Stimulated activated memory B cell treated with anti-CD40 and anti-IgM and Interleukin-4, amounts not matched to agents 10 μg/mL and 1 μg/mL and 100 μg/mL, for 72 hours (primary cell): ENCODE measurements around the gene PRRX2.
"Not testable (repeated sequence)": the region's sequence is repeated elsewhere in the genome, so short reads cannot be mapped to it uniquely, and the experiment has no call there.

ENCODE experiments used
- ATAC-seq: fragments of 150-1000 bp; cut with Tn5 transposase; 2 replicates; pipeline ENCODE4 v1.10.0; 2021
- H3K27ac Mint-ChIP-seq: one replicate; pipeline ENCODE4 v1.8.0; 2022; ENCODE audit warnings: mild to moderate bottlenecking, mixed read lengths
- H3K27me3 Mint-ChIP-seq: one replicate; pipeline ENCODE4 v1.8.0; 2022; ENCODE audit warnings: mixed read lengths
- H3K36me3 Mint-ChIP-seq: one replicate; pipeline ENCODE4 v1.8.0; 2022; ENCODE audit warnings: mixed read lengths
- H3K4me1 Mint-ChIP-seq: one replicate; pipeline ENCODE4 v1.8.0; 2022; ENCODE audit warnings: mixed read lengths
- H3K4me3 Mint-ChIP-seq: one replicate; pipeline ENCODE4 v1.8.0; 2022; ENCODE audit warnings: mild to moderate bottlenecking, moderate library complexity, mixed read lengths
- H3K9me3 Mint-ChIP-seq: one replicate; pipeline ENCODE4 v1.8.0; 2022; ENCODE audit warnings: mixed read lengths

PRRX2 gene

DNA sequence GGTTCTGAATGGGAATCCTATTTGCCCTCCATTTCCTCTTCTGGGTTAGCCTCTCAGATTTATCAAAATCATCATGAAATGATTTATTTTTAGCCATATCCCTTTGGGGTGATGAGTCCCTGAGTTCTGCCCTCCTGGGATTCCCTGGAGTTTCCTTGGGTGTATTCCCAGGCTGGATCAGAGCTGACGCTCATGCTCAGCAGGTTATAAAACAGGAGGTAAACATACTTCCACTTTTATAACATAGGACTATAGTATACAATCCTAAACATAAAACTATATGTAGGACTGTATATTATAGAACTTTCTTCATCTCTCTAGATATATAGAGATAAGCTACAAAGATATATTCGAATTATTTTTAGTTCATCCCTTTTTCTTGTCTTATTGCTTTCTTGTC, 4.4 kb upstream of the PRRX2 start:
- Mint-ChIP-seq H3K4me3 (no peak overlapping the region), H3K9me3 (no peaks in the 10 kb centered on the region)

DNA sequence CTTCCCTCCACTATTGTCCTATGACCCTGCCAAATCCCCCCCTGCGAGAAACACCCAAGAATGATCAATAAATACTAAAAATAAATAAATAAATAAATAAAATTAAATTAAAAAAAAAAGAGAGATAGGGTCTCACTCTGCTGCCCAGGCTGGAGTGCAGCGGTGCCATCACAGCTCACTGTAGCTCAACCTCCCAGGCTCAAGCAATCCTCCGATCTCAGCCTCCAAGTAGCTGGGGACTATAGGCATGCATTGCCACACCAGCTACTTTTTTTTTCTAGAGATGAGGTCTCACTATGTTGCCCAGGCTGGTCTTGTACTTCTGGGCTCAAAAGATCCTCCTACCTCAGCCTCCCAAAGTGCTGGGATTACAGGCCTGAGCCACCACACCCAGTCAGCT, 3.2 kb upstream of the PRRX2 start:
- H3K36me3 Mint-ChIP-seq, H3K9me3 Mint-ChIP-seq, H3K4me3 Mint-ChIP-seq, H3K4me1 Mint-ChIP-seq, ATAC-seq, H3K27ac Mint-ChIP-seq: not testable (repeated sequence)
- peaks cover 34% of the 10 kb centered on the region for H3K27me3 Mint-ChIP-seq

More for the DNA sequence above, 4.4 kb upstream of the PRRX2 start:
- ATAC-seq = no peak
- Mint-ChIP-seq H3K27me3 (peaks cover 35% of the 10 kb centered on the region), H3K36me3 (no peaks in the 10 kb centered on the region), H3K4me1 (peaks cover 9% of the 10 kb centered on the region), H3K27ac (no peak overlapping the region)

DNA sequence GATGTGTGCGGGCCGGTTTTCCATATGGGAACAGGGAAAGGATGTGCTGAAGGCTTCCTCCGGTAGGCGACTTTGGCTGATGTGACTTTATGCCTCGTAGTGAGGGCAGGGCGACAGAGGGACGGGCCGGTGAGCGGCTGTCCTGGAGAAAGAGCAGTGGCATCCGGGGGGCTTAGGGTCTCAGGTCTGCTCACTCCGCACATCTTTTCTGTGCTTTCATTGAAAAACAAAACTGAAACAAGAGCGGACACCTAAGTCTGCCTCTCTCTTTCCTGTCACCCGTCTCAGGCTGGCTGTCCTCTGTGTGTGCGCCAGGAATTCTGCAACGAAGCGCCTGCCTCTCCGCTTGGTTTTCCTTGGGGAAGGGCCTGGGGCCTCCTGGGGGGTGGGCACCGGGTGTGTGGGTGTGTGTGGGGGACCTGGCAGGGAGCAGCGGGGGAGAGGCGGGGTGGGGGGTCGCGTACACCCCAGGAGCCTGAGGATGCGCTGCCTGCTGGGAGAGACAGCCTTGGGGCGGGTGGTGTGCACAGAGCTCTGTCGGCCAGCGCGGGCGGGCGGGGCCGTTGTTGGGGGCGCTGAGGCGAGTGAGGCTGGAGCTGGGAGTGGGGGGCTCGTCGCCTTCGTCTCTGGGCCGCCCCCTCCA, 580 bp upstream of the PRRX2 start:
- peaks cover 9% of the 10 kb centered on the region for H3K4me1 Mint-ChIP-seq
- ATAC-seq = peak; percentile 57
- H3K4me3 Mint-ChIP-seq = peak overlapping the region; percentile 77
- peaks cover 58% of the 10 kb centered on the region for H3K27me3 Mint-ChIP-seq
- peak overlapping the region; percentile 50 for H3K27ac Mint-ChIP-seq
- H3K36me3 Mint-ChIP-seq = no peaks in the 10 kb centered on the region
- no peaks in the 10 kb centered on the region for H3K9me3 Mint-ChIP-seq

DNA sequence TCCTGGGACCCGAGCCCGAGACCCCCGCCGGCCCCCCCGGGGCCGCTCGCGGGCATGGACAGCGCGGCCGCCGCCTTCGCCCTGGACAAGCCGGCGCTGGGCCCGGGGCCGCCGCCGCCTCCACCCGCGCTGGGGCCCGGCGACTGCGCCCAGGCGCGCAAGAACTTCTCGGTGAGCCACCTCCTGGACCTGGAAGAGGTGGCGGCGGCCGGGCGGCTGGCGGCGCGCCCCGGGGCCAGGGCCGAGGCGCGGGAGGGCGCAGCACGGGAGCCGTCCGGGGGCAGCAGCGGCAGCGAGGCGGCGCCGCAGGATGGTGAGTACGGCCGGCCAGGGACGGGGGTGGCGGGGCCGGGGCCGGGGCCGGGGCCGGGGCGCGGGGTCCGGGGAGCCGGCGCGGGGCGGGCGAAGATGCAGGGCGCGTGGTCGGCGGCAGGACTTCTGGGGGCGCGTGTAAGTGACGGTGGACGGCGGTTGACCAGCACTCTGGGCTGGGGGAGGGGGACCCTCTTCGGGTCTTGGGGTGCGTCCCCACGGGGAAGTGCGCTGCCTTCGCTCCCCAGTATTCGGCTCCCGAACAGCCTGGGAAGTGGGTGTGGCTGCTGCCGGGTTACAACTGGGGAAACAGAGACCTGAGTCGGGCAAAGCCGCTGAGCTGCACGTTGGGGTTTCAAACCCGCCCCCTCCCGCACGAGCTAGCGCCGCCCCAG, 520 bp downstream of the PRRX2 start:
- H3K4me3 Mint-ChIP-seq = no peak overlapping the region
- no peak for ATAC-seq
- H3K36me3 Mint-ChIP-seq = no peaks in the 10 kb centered on the region
- peaks cover 47% of the 10 kb centered on the region for H3K27me3 Mint-ChIP-seq
- H3K9me3 Mint-ChIP-seq = no peaks in the 10 kb centered on the region
- H3K27ac Mint-ChIP-seq = no peak overlapping the region
- H3K4me1 Mint-ChIP-seq = peaks cover 9% of the 10 kb centered on the region

DNA sequence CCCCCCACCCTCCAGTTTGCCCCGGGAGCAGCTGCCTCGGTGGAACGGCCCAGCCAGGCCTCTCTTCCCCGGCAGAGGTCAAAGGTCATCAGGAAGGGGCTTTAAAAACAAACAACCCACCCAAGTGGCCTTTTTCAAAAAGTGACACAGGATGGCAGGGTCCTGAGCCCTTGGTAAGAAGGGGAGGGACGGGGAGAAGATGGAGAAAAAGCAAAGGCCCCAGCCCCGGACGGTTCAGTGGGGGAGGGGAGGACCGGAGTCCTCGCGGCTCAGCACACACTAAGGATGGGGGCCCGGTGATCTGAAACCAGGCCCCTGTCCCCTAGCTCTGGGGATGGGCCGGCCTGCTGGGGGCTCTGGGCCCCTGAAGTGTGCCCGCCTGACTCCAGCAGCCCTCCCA, 1.1 kb downstream of the PRRX2 start:
- Mint-ChIP-seq H3K27ac (no peak overlapping the region), H3K9me3 (no peaks in the 10 kb centered on the region), H3K36me3 (no peaks in the 10 kb centered on the region), H3K4me1 (peaks cover 9% of the 10 kb centered on the region), H3K27me3 (peaks cover 43% of the 10 kb centered on the region), H3K4me3 (no peak overlapping the region)
- ATAC-seq = no peak

DNA sequence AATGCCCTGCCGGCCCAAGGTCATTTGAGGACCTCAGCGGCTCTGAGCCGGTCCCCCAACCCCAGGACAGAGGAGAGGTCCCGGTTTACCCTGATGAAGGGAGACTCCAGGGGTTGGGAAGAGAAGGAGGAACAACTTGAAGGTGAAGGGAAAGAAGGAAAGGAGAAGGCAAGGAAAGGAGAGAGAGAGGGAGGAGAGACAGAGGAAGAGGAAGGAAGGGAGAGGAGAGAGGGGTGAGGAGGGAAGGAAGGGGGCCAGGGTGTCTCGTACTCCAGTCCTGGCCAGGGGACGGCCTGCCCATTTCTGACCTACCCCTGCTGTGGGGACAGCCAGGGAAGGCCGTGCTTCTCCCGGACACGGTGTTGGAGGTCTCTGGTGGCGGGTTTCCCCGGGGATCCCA, 1.9 kb downstream of the PRRX2 start:
- no peak overlapping the region for H3K4me3 Mint-ChIP-seq
- no peaks in the 10 kb centered on the region for H3K36me3 Mint-ChIP-seq
- peaks cover 9% of the 10 kb centered on the region for H3K4me1 Mint-ChIP-seq
- H3K27me3 Mint-ChIP-seq = peaks cover 48% of the 10 kb centered on the region
- no peaks in the 10 kb centered on the region for H3K9me3 Mint-ChIP-seq
- no peak overlapping the region for H3K27ac Mint-ChIP-seq
- no peak for ATAC-seq

DNA sequence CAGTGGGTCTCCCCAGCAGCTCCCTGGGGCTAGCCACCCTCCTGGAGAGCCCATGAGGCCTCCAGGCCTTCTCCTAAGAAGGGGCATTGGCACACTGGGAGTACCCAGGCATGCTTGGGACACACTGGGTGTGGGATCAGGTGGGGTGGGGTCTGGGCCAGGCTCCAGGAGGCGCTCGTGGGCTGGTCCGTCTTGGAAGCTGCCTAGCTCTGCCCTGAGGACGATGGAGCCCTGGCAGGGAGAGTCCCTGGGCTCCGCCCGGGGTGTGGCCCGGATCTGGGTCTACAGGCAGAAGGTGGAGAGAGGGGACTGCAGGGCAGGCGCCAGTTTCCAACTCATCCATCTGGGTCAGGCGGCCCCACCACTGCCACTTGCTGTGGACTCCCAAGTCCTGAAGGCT, 2.4 kb downstream of the PRRX2 start:
- no peak overlapping the region for H3K27ac Mint-ChIP-seq
- H3K27me3 Mint-ChIP-seq = peaks cover 53% of the 10 kb centered on the region
- H3K4me1 Mint-ChIP-seq = peaks cover 9% of the 10 kb centered on the region

DNA sequence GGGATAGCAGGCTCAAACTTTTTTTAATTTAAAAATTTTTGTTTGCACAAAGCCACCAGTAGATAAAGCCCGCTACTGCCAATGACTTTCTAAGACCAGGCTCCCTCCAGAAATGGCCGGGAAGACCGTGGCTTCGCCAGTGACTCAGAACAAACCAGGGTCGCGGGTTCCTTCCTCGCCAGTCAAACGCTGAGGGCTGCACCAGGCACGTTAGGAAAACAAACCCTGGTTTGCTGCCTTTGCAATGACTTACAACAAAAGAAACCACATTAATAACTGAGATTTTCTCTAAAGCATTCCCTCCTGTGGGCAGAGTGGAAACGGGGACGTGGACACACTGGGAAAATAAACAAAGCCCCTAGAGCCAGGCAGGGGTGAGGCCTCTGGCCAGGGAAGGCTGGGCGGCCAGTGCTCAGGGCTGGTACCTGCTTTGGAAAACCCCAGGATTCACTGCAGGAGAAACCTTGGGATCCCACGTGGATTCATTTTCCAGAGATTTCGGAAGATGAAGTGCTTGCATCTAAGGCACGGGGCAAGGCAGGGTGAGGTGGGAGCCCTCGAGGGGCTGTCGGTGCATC, 3.8 kb downstream of the PRRX2 start:
- ATAC-seq = no peak
- no peaks in the 10 kb centered on the region for H3K9me3 Mint-ChIP-seq
- H3K27ac Mint-ChIP-seq = no peak overlapping the region
- peaks cover 67% of the 10 kb centered on the region for H3K27me3 Mint-ChIP-seq
- H3K4me1 Mint-ChIP-seq = peaks cover 9% of the 10 kb centered on the region
- no peak overlapping the region for H3K4me3 Mint-ChIP-seq
- no peaks in the 10 kb centered on the region for H3K36me3 Mint-ChIP-seq

More for the DNA sequence above, 2.4 kb downstream of the PRRX2 start:
- Mint-ChIP-seq H3K4me3 (no peak overlapping the region), H3K36me3 (no peaks in the 10 kb centered on the region), H3K9me3 (no peaks in the 10 kb centered on the region)
- no peak for ATAC-seq

DNA sequence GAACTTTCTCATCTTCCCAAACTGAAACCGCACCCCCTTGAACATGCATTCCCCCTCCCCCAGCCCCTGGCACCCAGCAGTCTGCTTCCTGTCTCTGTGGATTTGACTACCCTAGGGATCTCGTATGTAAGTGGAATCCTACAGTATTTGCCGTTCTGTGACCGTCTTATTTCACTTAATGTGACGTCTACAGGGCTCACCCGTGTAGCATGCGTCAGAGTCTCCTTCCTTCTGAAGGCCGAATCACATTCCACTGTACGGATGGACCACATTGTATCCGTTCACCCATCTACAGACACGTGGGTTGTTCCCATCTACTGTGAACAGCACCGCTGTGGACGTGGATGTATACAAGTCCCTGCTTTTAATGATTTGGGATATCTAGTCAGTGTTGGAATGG, 4.5 kb downstream of the PRRX2 start:
- Mint-ChIP-seq H3K4me1 (peaks cover 5% of the 10 kb centered on the region), H3K9me3 (no peaks in the 10 kb centered on the region), H3K27me3 (peaks cover 64% of the 10 kb centered on the region), H3K4me3 (no peak overlapping the region), H3K36me3 (no peaks in the 10 kb centered on the region), H3K27ac (no peak overlapping the region)
- ATAC-seq = no peak

DNA sequence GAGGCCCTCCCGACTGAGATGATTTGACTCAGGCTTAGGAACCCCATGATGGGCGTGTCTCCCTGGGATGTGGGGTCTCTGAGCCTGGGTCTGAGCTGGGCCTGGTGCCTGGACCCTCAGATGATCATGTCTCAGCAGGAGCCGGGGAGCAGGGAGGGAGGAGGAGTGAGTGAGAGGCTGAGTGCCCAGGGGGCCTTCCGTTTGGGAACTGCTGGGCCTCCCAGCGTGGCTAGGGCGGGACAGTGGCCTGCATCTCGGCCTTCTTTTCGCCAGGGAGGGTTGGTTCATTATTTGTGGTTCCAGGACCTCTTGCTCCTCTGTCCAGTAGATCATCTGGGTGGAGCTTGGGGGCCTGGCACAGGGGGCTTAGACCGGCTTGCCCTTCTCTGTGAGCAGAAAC, 5.6 kb downstream of the PRRX2 start:
- H3K9me3 Mint-ChIP-seq = no peaks in the 10 kb centered on the region
- no peak overlapping the region for H3K4me3 Mint-ChIP-seq
- H3K36me3 Mint-ChIP-seq = no peaks in the 10 kb centered on the region
- peaks cover 65% of the 10 kb centered on the region for H3K27me3 Mint-ChIP-seq
- no peaks in the 10 kb centered on the region for H3K4me1 Mint-ChIP-seq
- H3K27ac Mint-ChIP-seq = no peak overlapping the region
- no peak for ATAC-seq

DNA sequence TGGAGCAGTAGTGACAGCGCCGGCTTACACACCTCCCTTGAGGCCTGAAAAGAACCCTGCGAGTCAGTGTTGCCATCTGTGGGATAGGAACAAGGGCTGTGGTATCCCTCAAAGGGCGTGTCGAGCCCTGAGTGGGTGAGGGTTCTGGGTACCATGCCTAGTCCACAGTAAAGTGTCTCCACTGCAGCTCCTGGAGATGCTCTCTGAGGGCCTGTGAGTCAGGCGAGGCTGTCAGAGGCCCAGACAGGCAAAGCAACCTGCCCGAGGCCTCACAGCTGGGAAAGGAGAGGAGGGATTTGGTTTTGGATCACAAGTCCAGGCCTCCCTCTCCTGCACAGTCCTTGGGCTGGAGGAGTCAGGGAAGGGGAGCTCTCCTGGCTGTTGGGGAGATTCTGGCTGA, 6.1 kb downstream of the PRRX2 start:
- H3K27ac Mint-ChIP-seq = no peak overlapping the region
- ATAC-seq = peak; percentile 25
- H3K4me3 Mint-ChIP-seq = no peak overlapping the region
- H3K27me3 Mint-ChIP-seq = peaks cover 70% of the 10 kb centered on the region
- H3K4me1 Mint-ChIP-seq = no peaks in the 10 kb centered on the region
- no peaks in the 10 kb centered on the region for H3K36me3 Mint-ChIP-seq
- H3K9me3 Mint-ChIP-seq = no peaks in the 10 kb centered on the region

DNA sequence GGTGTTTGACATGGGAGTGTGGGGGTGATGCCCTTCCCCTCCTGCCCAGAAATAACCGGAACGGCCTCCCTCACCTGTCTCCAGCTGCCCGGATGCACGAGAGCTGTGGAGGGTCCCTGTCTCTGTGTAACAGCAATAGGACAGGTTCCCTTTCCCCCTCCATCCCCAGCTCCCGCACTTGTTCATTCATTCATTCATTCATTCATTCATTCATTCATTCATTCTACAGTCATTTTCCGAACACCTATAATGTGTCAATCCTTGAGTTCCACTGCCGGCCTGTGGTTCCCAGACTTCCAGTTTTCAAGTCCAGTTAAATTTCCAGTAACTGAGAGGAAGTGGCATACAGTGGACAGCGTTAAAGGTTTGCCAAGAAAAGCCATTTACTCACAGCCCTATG, 7.3 kb downstream of the PRRX2 start:
- H3K9me3 Mint-ChIP-seq = no peaks in the 10 kb centered on the region
- no peaks in the 10 kb centered on the region for H3K36me3 Mint-ChIP-seq
- no peak overlapping the region for H3K27ac Mint-ChIP-seq
- H3K27me3 Mint-ChIP-seq = peaks cover 73% of the 10 kb centered on the region
- no peak for ATAC-seq
- no peak overlapping the region for H3K4me3 Mint-ChIP-seq
- no peaks in the 10 kb centered on the region for H3K4me1 Mint-ChIP-seq

DNA sequence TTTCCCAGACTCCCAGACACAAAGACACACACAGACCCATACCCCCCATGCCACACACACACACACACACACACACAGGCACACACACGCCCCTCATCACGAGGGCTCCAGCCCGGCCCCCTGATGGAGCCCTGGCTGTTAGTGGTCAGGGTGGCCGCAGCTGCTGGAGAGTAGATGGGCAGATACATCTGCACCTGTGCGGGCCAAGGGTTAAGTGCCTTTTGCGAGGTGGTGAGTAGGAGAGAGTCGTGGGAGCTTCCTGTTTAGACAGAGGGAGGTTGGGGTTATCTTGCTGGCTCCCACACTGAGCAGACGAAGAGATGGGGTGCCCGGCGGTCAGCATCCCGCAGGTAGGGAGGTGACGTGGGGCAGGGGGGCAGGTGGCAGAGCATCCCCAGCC, 8.2 kb downstream of the PRRX2 start:
- peaks cover 73% of the 10 kb centered on the region for H3K27me3 Mint-ChIP-seq
- no peak overlapping the region for H3K4me3 Mint-ChIP-seq
- no peaks in the 10 kb centered on the region for H3K4me1 Mint-ChIP-seq
- no peak overlapping the region for H3K27ac Mint-ChIP-seq
- ATAC-seq = no peak
- no peaks in the 10 kb centered on the region for H3K36me3 Mint-ChIP-seq
- H3K9me3 Mint-ChIP-seq = no peaks in the 10 kb centered on the region

DNA sequence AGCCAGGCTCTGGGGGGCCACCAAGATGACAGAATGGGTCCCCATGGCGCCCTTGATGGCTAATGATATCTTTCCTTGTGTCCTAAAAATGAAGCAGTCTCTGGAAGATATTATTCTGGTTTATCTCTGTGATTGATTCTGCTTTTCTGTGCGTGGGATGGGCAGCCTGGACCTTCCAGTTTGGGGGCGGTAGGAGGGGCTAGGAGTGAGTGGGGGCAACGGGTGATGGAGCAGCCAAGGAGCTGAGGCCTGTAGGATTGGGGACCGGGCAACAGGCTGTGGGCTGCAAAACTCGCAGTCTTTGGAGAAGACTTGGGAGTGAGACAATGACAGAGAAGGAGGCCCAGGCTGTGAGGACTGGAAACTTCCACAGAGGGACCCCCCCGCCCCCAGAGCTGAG, 8.8 kb downstream of the PRRX2 start:
- Mint-ChIP-seq H3K27me3 (peaks cover 73% of the 10 kb centered on the region), H3K4me3 (no peak overlapping the region), H3K27ac (no peak overlapping the region), H3K36me3 (no peaks in the 10 kb centered on the region), H3K4me1 (no peaks in the 10 kb centered on the region), H3K9me3 (no peaks in the 10 kb centered on the region)
- ATAC-seq = no peak

DNA sequence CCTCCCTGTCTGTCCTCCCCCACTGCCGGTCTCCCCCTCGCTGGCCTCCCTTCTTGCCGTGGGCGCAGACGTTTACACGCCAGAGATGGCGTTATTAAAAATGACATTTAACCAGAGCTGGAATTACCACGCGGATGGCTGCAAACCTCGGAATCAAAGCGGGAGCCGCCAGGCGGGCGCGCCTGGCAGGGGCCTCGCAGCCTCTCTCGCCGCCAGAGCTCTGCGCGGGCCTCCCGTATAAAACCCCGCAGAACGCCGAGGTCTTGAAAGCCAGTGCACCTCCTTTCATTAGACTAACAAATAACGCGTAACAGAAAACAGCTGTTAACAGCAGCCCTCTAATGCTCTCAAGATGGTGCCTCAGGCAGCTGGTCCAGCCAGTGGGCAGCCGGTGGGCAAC, 10.2 kb downstream of the PRRX2 start:
- H3K4me1 Mint-ChIP-seq = no peaks in the 10 kb centered on the region

DNA sequence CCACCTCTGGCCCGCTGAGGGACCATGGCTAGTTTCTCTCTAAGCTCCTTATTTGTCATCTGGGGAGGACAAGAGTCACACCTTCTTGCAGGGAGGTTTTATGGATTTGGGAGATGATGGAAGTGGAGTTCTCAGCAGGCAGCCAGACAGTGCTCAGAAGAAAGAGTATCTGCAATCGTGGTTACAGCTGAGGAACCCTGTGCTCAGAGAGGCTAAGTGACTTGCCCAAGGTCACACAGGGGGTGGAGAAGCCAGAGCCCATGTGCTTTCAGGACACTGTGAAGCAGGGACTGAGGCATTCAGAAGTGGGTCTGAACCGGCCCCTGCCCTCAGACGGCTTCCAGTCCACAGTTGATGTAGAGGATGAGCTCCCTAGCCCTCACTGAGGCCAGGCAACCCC, 10.8 kb downstream of the PRRX2 start:
- ATAC-seq = no peak
- no peak overlapping the region for H3K4me3 Mint-ChIP-seq
- no peaks in the 10 kb centered on the region for H3K9me3 Mint-ChIP-seq
- no peaks in the 10 kb centered on the region for H3K36me3 Mint-ChIP-seq
- H3K27ac Mint-ChIP-seq = no peak overlapping the region
- peaks cover 87% of the 10 kb centered on the region for H3K27me3 Mint-ChIP-seq
- H3K4me1 Mint-ChIP-seq = no peaks in the 10 kb centered on the region

More for the DNA sequence above, 10.2 kb downstream of the PRRX2 start:
- H3K9me3 Mint-ChIP-seq = no peaks in the 10 kb centered on the region
- H3K27ac Mint-ChIP-seq = no peak overlapping the region
- H3K4me3 Mint-ChIP-seq = no peak overlapping the region
- no peak for ATAC-seq
- H3K36me3 Mint-ChIP-seq = no peaks in the 10 kb centered on the region
- peaks cover 80% of the 10 kb centered on the region for H3K27me3 Mint-ChIP-seq
